ENCODE results near the gene ZBTB34. TPM values are rescaled to one million over a fixed set of nuclear protein-coding genes. Genes with fewer than 3 reads are reported as not detected.
A peak's percentile ranks its signal among the peaks of the same experiment; 100 is the strongest.

Gene ZBTB34
- polyA plus RNA-seq, 2 of the 4 experiments (the other 2 are of a cell fraction): 4.1 to 6.4 TPM

- TF ChIP-seq EHF (CRISPR knock-in tag; IDR thresholded peaks at IDR 0.05) (no peak), EP300 (IDR thresholded peaks at IDR 0.05) (no peak), EHMT2 (IDR thresholded peaks at IDR 0.05; ENCODE audit: low read depth) (no peak), RAD21 (conservative IDR thresholded peaks at IDR 0.05 in 1 of 2, IDR thresholded peaks at IDR 0.05 in 1 of 2) (no peak), HOXA7 (CRISPR knock-in tag; IDR thresholded peaks at IDR 0.05) (no peak), PHF8 (IDR thresholded peaks at IDR 0.05; ENCODE audit: borderline replicate concordance, low read depth) (no peak), MAFK (IDR thresholded peaks at IDR 0.05; ENCODE audit: partially characterized antibody) (no peak), TFCP2L1 (CRISPR knock-in tag; IDR thresholded peaks at IDR 0.05) (no peak)
- TF ChIP-seq, protein P1, sequence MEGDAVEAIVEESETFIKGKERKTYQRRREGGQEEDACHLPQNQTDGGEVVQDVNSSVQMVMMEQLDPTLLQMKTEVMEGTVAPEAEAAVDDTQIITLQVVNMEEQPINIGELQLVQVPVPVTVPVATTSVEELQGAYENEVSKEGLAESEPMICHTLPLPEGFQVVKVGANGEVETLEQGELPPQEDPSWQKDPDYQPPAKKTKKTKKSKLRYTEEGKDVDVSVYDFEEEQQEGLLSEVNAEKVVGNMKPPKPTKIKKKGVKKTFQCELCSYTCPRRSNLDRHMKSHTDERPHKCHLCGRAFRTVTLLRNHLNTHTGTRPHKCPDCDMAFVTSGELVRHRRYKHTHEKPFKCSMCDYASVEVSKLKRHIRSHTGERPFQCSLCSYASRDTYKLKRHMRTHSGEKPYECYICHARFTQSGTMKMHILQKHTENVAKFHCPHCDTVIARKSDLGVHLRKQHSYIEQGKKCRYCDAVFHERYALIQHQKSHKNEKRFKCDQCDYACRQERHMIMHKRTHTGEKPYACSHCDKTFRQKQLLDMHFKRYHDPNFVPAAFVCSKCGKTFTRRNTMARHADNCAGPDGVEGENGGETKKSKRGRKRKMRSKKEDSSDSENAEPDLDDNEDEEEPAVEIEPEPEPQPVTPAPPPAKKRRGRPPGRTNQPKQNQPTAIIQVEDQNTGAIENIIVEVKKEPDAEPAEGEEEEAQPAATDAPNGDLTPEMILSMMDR (IDR thresholded peaks at IDR 0.05): no peak
- Histone ChIP-seq H3K4me2 (no peak overlapping the region), H3K4me3 (no peak overlapping the region), H3K9me3 (no peaks in the 10 kb centered on the region), H3K27ac (no peak overlapping the region), H3K4me1 (no peaks in the 10 kb centered on the region)
- ChIA-PET POLR2A (no interaction called here), CTCF (interaction anchor here (1.1 to 1.9 kb wide), 3 partner anchors 7 to 266 kb away, joined by 3 to 8 read pairs (median 4); no protein-coding TSS in a partner anchor)
- WGBS (ENCODE audit: missing lambda C conversion rate): 88% methylated on average over 11 of the region's 11 CpGs
- no peak for DNase-seq (ENCODE audit: low read depth in 1 of 2, low spot score in 1 of 2)
- ATAC-seq: peak; percentile 19 to 39; a peak in 1 of 6 replicates
- FAIRE-seq: no peak
These were observed 72.5 kb downstream of the ZBTB34 start for GRCh38 chr9:126932871-126933321.

GRCh38 chr9:126933334-126933980 lies 73.0 kb downstream of the ZBTB34 start:
- CTCF ChIA-PET: interaction anchor here (0.9 to 1.9 kb wide), 3 partner anchors 7 to 266 kb away, joined by 3 to 8 read pairs (median 3); no protein-coding TSS in a partner anchor
- POLR2A ChIA-PET: interaction anchor here (1.6 kb wide), 1 partner anchor 518 kb away, joined by 3 read pairs; no protein-coding TSS in a partner anchor
- FAIRE-seq: no peak

GRCh38 chr9:126934441-126934840 lies 74.0 kb downstream of the ZBTB34 start:
- H3K4me3 ChIP-seq: no peak overlapping the region
- WGBS (ENCODE audit: missing lambda C conversion rate): 83% methylated on average over 8 of the region's 8 CpGs
- no peak overlapping the region for H3K27ac ChIP-seq
- H3K4me1 ChIP-seq: peaks cover 2% of the 10 kb centered on the region
- ATAC-seq (no peak), FAIRE-seq (no peak), DNase-seq (ENCODE audit: low read depth in 1 of 2, low spot score in 1 of 2) (no peak)
- TF ChIP-seq CBX2 (IDR thresholded peaks at IDR 0.05; ENCODE audit: borderline replicate concordance, low read depth): no peak
- no peak for TF ChIP-seq CHD4 (IDR thresholded peaks at IDR 0.05; ENCODE audit: borderline replicate concordance)
- TF ChIP-seq EP300 (IDR thresholded peaks at IDR 0.05): no peak
- TF ChIP-seq, protein P1 (IDR thresholded peaks at IDR 0.05): no peak
- no peak for TF ChIP-seq ESRRA (IDR thresholded peaks at IDR 0.05; ENCODE audit: borderline replicate concordance, low read length)
- TF ChIP-seq POLR2A (IDR thresholded peaks at IDR 0.05; ENCODE audit: low read length): no peak
- TF ChIP-seq FOSL2 (IDR thresholded peaks at IDR 0.05): no peak
- no peak for TF ChIP-seq FOSL2 (CRISPR knock-in tag; IDR thresholded peaks at IDR 0.05)
- TF ChIP-seq HDAC2 (IDR thresholded peaks at IDR 0.05): no peak
- TF ChIP-seq, protein P2, sequence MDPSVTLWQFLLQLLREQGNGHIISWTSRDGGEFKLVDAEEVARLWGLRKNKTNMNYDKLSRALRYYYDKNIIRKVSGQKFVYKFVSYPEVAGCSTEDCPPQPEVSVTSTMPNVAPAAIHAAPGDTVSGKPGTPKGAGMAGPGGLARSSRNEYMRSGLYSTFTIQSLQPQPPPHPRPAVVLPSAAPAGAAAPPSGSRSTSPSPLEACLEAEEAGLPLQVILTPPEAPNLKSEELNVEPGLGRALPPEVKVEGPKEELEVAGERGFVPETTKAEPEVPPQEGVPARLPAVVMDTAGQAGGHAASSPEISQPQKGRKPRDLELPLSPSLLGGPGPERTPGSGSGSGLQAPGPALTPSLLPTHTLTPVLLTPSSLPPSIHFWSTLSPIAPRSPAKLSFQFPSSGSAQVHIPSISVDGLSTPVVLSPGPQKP (IDR thresholded peaks at IDR 0.05; ENCODE audit: low read depth, low read length): no peak
- no peak for TF ChIP-seq RCOR1 (IDR thresholded peaks at IDR 0.05; ENCODE audit: low read depth, low read length)
- no peak for TF ChIP-seq FOSB (CRISPR knock-in tag; IDR thresholded peaks at IDR 0.05)
- no peak overlapping the region for H3K4me2 ChIP-seq
- POLR2A ChIA-PET: interaction anchor here (1.6 kb wide), 1 partner anchor 517 kb away, joined by 3 read pairs; no protein-coding TSS in a partner anchor
- no peaks in the 10 kb centered on the region for H3K9me3 ChIP-seq
- CTCF ChIA-PET: interaction anchor here (0.5 to 15.0 kb wide), 6 partner anchors 8 to 463 kb away, joined by 3 to 381 read pairs (median 4); no protein-coding TSS in a partner anchor

More at GRCh38 chr9:126933334-126933980, 73.0 kb downstream of the ZBTB34 start:
- H3K27ac ChIP-seq: no peak overlapping the region
- 83% methylated on average over 11 of the region's 11 CpGs for WGBS (ENCODE audit: missing lambda C conversion rate)
- no peaks in the 10 kb centered on the region for H3K4me1 ChIP-seq
- DNase-seq (ENCODE audit: low read depth in 1 of 2, low spot score in 1 of 2) (no peak), ATAC-seq (peak; percentile 44 to 57; a peak in 4 of 6 replicates)
- no peak for TF ChIP-seq POLR2AphosphoS2 (conservative IDR thresholded peaks at IDR 0.05; ENCODE audit: low read length)
- no peak for TF ChIP-seq ZC3H11A (IDR thresholded peaks at IDR 0.05)
- no peak for TF ChIP-seq RARB (CRISPR knock-in tag; IDR thresholded peaks at IDR 0.05)
- no peak for TF ChIP-seq ZNF302 (CRISPR knock-in tag; IDR thresholded peaks at IDR 0.05)
- no peak for TF ChIP-seq FOXS1 (CRISPR knock-in tag; IDR thresholded peaks at IDR 0.05)
- TF ChIP-seq TFCP2L1 (CRISPR knock-in tag; IDR thresholded peaks at IDR 0.05): no peak
- TF ChIP-seq, protein P3, sequence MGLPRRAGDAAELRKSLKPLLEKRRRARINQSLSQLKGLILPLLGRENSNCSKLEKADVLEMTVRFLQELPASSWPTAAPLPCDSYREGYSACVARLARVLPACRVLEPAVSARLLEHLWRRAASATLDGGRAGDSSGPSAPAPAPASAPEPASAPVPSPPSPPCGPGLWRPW (IDR thresholded peaks at IDR 0.05): no peak
- TF ChIP-seq NFE2L2 (conservative IDR thresholded peaks at IDR 0.05; ENCODE audit: low read length): no peak
- TF ChIP-seq KDM5A (IDR thresholded peaks at IDR 0.05): no peak
- TF ChIP-seq USF2 (IDR thresholded peaks at IDR 0.05): no peak
- H3K4me3 ChIP-seq: no peak overlapping the region
- H3K9me3 ChIP-seq: no peaks in the 10 kb centered on the region
- no peak overlapping the region for H3K4me2 ChIP-seq
